Astrocyte of the cerebellum (primary cell): ENCODE measurements around the gene MMD.
"Not testable (repeated sequence)": the region's sequence is repeated elsewhere in the genome, so short reads cannot be mapped to it uniquely, and the experiment has no call there.

ENCODE experiments used
- DNase-seq: peaks from one replicate; pipeline ENCODE4 v3.0.0-alpha.2; 2011; ENCODE audit warnings: low read depth
- H3K4me3 ChIP-seq: 2 replicates; pipeline ENCODE4 v1.5.1; 2011; ENCODE audit warnings: mild to moderate bottlenecking, low read depth, low read length, moderate library complexity
- CTCF ChIP-seq: IDR thresholded peaks from 2 replicates; pipeline ENCODE4 v1.5.1; 2012; ENCODE audit warnings: low read length, low read depth, moderate library complexity, mild to moderate bottlenecking; ENCODE audit errors: missing control alignments
- in situ Hi-C: cut with HindIII; loops from 2 replicates; pipeline ENCODE4 v1.10.0; 2017; ENCODE audit warnings: low sequenced_read_pairs

Gene MMD

DNA sequence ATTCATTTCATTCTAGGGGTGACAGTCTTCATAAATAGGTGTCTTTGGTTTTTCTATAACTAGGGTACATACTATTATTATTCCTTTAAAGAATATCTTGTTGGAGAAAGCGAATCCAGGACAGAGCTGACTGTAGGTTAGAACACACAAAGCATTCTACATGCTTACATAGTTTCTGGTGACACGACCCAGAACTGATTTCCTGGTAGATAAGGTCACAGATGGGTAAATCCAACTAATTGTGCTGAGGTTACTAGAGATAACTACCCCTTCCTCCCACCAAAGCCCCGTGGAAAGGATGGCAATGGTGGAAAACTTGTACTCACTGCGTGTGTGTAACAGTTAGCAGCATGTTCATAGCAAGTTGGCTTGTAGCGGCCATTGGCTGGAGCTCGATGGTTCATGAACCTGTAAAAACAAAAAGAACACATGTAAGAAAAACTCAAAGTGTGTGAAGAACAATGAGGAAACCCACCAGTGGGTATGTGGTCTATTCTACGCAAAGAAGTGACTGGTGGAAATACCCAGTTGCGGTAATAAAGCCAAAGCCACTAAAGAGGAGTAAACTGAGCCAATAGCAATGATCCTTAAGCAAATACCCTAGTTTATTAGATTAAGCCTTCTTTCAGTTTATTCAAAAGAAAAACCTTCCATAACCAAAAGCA lies 7.7 kb downstream of the MMD start:
- no peak for DNase-seq
- in situ Hi-C loops = no loop called here
- no peak overlapping the region for H3K4me3 ChIP-seq
- no peak for TF ChIP-seq CTCF

- in situ Hi-C loops = no loop called here
- H3K4me3 ChIP-seq = no peak overlapping the region
- no peak for TF ChIP-seq CTCF
- no peak for DNase-seq
These were observed 10.2 kb downstream of the MMD start for GRCh38 chr17:55411463-55411855.

- no peak overlapping the region for H3K4me3 ChIP-seq
- no peak for TF ChIP-seq CTCF
- no peak for DNase-seq
- in situ Hi-C loops = no loop called here
These were observed 10.7 kb downstream of the MMD start for GRCh38 chr17:55410722-55411462.

GRCh38 chr17:55409030-55409800 lies 12.4 kb downstream of the MMD start:
- no peak for TF ChIP-seq CTCF
- in situ Hi-C loops = no loop called here
- no peak for DNase-seq
- H3K4me3 ChIP-seq = no peak overlapping the region

- in situ Hi-C loops = no loop called here
- H3K4me3 ChIP-seq = no peak overlapping the region
- no peak for TF ChIP-seq CTCF
- DNase-seq = no peak
These were observed 13.7 kb downstream of the MMD start for GRCh38 chr17:55407641-55408566.

- in situ Hi-C loops = no loop called here
- no peak for DNase-seq
- no peak for TF ChIP-seq CTCF
- no peak overlapping the region for H3K4me3 ChIP-seq
These were observed 16.0 kb downstream of the MMD start for GRCh38 chr17:55405600-55405999.

DNA sequence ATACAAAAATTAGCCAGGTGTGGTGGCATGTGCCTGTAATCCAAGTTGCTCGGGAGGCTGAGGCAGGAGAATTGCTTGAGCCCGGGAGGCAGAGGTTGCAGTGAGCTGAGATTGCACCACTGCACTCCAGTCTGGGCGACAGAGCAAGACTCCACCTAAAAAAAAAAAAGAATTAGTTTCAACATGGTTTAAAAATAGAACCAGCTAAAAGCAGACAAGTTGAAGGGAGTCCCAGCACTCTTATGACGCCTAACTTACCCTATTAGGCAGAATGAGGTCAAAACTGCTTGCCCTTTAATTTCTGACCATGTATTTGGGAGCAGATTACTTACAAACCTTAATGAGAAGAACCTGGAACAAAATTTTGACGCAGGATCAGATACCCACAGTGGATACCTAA lies 17.4 kb downstream of the MMD start:
- H3K4me3 ChIP-seq, in situ Hi-C loops: not testable (repeated sequence)

More for the DNA sequence above, 17.4 kb downstream of the MMD start:
- DNase-seq = not testable (repeated sequence)
